ENCODE data around the gene TOMM40. TPM values are rescaled to one million over a fixed set of nuclear protein-coding genes. Genes with fewer than 3 reads are reported as not detected.

Gene TOMM40
- total and polyA plus RNA-seq, 2 of the 13 experiments (the other 11 are each of a cell fraction or from before 2014, with no cell fraction given), result 72.0 to 110 TPM

GRCh38 chr19:44924243-44924725 lies 33.2 kb downstream of the TOMM40 start (continued):
- TF ChIP-seq ZBED4 (CRISPR knock-in tag; IDR thresholded peaks at IDR 0.05; ENCODE audit: borderline replicate concordance) (no peak), NFYB (CRISPR knock-in tag; IDR thresholded peaks at IDR 0.05) (no peak), ZNF598 (CRISPR knock-in tag; IDR thresholded peaks at IDR 0.05; ENCODE audit: borderline replicate concordance) (no peak), ZNF510 (CRISPR knock-in tag; IDR thresholded peaks at IDR 0.05; ENCODE audit: low read depth) (no peak), ZNF781 (CRISPR knock-in tag; IDR thresholded peaks at IDR 0.05; ENCODE audit: borderline replicate concordance, not compliant biosample characterization) (no peak), ZNF614 (CRISPR knock-in tag; IDR thresholded peaks at IDR 0.05; ENCODE audit: borderline replicate concordance) (peak; percentile 85; the same call in 1 of the 2 replicates), ONECUT2 (CRISPR knock-in tag; IDR thresholded peaks at IDR 0.05) (peak; percentile 68), ZFYVE20 (CRISPR knock-in tag; IDR thresholded peaks at IDR 0.05; ENCODE audit: borderline replicate concordance, low read depth) (no peak), SP1 (IDR thresholded peaks at IDR 0.05) (no peak), SP1 (CRISPR knock-in tag; IDR thresholded peaks at IDR 0.05) (peak; percentile 55), TRIM22 (IDR thresholded peaks at IDR 0.05) (no peak), ZNF737 (CRISPR knock-in tag; IDR thresholded peaks at IDR 0.05; ENCODE audit: borderline replicate concordance) (no peak), HNRNPLL (IDR thresholded peaks at IDR 0.05; ENCODE audit: low read depth, low read length, poor library complexity, severe bottlenecking) (peak; percentile 26), ZNF503 (CRISPR knock-in tag; IDR thresholded peaks at IDR 0.05) (peak; percentile 94), DR1 (CRISPR knock-in tag; IDR thresholded peaks at IDR 0.05) (peak; percentile 44; the same call in 1 of the 2 replicates), PHB2 (IDR thresholded peaks at IDR 0.05; ENCODE audit: partially characterized antibody) (no peak), SAFB2 (CRISPR knock-in tag; IDR thresholded peaks at IDR 0.05; ENCODE audit: borderline replicate concordance, low read depth) (0 out of 2 replicates have a peak, but pooled peaks have one; percentile 41)

All from HepG2 (cell line).